ENCODE data around the gene FEZF1. TPM values are rescaled to one million over a fixed set of nuclear protein-coding genes. Genes with fewer than 3 reads are reported as not detected.

Gene FEZF1
- total RNA-seq, 4 donors from 2014 or later, result not detected

DNA sequence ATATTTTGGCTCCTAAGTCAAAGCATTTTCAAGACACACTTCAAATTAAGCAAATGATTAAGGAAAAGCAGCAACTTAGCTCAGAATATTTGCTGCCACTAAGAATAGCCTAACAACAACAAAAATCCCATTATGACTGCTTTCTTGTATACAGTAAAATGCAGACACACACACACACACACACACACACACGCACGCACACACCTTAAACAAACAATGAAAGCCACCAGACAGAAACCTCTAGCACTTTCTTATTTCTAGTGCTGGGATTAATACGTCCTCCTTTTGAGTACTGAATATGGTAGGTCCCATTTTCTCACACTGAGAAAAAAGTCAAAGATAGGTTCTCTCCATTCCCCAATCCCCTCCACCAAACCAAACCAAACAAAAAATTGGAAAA is 23.4 kb upstream of the FEZF1 start:
- intact Hi-C loops (cut with DNase I; ENCODE audit: low total_unique reads) (no loop called here), in situ Hi-C loops (cut with MboI; ENCODE audit: low sequenced_read_pairs in 4 of 4) (no loop called here)
- ATAC-seq (no peak), DNase-seq (no peak)
- no peaks in the 10 kb centered on the region for H3K9me3 ChIP-seq
- H3K36me3 ChIP-seq, result no peaks in the 10 kb centered on the region
- H3K4me3 ChIP-seq, result no peak overlapping the region
- no peaks in the 10 kb centered on the region for H3K27me3 ChIP-seq
- H3K27ac ChIP-seq, result no peak overlapping the region
- no peaks in the 10 kb centered on the region for H3K4me1 ChIP-seq
- TF ChIP-seq, protein P1, sequence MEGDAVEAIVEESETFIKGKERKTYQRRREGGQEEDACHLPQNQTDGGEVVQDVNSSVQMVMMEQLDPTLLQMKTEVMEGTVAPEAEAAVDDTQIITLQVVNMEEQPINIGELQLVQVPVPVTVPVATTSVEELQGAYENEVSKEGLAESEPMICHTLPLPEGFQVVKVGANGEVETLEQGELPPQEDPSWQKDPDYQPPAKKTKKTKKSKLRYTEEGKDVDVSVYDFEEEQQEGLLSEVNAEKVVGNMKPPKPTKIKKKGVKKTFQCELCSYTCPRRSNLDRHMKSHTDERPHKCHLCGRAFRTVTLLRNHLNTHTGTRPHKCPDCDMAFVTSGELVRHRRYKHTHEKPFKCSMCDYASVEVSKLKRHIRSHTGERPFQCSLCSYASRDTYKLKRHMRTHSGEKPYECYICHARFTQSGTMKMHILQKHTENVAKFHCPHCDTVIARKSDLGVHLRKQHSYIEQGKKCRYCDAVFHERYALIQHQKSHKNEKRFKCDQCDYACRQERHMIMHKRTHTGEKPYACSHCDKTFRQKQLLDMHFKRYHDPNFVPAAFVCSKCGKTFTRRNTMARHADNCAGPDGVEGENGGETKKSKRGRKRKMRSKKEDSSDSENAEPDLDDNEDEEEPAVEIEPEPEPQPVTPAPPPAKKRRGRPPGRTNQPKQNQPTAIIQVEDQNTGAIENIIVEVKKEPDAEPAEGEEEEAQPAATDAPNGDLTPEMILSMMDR (IDR thresholded peaks at IDR 0.05 in 4 of 5, conservative IDR thresholded peaks at IDR 0.05 in 1 of 5), result no peak
- no peak for TF ChIP-seq POLR2A (IDR thresholded peaks at IDR 0.05)

GRCh38 chr7:122316467-122317388 is 12.2 kb upstream of the FEZF1 start:
- Histone ChIP-seq H3K36me3 (no peaks in the 10 kb centered on the region), H3K27me3 (peaks cover 51 to 62% (median 56%) of the 10 kb centered on the region in 3 donors), H3K27ac (no peak overlapping the region), H3K9me3 (no peaks in the 10 kb centered on the region), H3K4me3 (no peak overlapping the region), H3K4me1 (peaks cover 0 to 4% of the 10 kb centered on the region in 2 donors)
- in situ Hi-C loops (cut with MboI; ENCODE audit: low sequenced_read_pairs in 4 of 4), result no loop called here
- no peak for ATAC-seq
- TF ChIP-seq, protein P1 (IDR thresholded peaks at IDR 0.05 in 4 of 5, conservative IDR thresholded peaks at IDR 0.05 in 1 of 5), result no peak
- no peak for TF ChIP-seq POLR2A (IDR thresholded peaks at IDR 0.05)
- intact Hi-C loops (cut with DNase I; ENCODE audit: low total_unique reads), result no loop called here
- DNase-seq, result no peak

DNA sequence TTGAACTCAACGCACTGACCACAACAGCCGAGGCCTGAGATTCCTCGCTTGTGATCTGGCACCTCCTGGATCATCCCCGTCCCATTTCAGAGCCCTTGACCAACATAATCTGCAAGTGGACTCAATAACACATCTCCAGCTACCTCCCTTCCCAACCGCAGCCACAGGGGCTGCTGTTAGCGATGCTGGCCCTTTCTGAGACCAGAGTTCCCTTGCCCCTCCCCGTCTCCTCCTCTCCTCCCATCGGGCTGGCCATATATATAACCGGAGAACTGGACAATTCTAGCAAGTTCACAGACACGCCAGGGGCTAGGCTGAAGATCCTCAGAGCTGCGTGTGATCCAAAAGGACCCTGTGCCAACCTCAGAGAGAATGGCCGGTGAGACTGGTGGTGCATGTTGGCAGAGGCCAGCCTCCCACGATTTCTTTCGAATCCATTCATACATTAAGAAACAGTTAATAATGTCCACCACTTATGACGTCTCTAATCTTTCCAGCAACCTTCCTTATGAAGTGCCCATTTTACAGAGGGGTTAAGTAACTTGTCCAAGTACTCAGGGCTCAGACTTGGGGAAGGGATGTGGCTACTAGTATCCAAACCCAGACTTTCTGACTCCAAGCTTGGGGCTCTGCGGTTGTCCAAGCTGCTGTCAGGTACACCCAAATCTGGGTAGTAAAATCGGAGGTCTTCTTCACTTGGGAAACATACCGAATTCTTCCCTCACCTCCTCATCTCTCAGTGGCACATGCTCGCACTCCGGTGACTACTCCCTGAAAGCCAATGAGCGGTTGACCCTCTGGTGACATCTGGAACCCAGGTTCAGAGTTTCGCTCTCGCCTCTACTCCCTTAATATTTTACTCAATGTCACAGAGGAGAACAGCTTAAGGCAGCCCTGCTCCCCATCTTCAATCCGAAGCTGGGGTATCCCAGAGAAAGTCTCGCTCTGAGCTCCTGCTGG is 11.2 kb upstream of the FEZF1 start:
- Histone ChIP-seq H3K36me3 (no peaks in the 10 kb centered on the region), H3K4me3 (no peak overlapping the region), H3K9me3 (no peaks in the 10 kb centered on the region), H3K27ac (no peak overlapping the region), H3K27me3 (peaks cover 60 to 72% (median 66%) of the 10 kb centered on the region in 3 donors), H3K4me1 (peaks cover 0 to 4% of the 10 kb centered on the region in 2 donors)
- intact Hi-C loops (cut with DNase I; ENCODE audit: low total_unique reads) (no loop called here), in situ Hi-C loops (cut with MboI; ENCODE audit: low sequenced_read_pairs in 4 of 4) (no loop called here)
- ATAC-seq (no peak), DNase-seq (no peak)
- TF ChIP-seq, protein P1 (IDR thresholded peaks at IDR 0.05 in 4 of 5, conservative IDR thresholded peaks at IDR 0.05 in 1 of 5), result no peak

GRCh38 chr7:122314284-122314683 is 9.7 kb upstream of the FEZF1 start:
- Histone ChIP-seq H3K4me3 (no peak overlapping the region), H3K4me1 (peaks cover 0 to 4% of the 10 kb centered on the region in 2 donors), H3K27me3 (peaks cover 75 to 85% (median 81%) of the 10 kb centered on the region in 3 donors), H3K36me3 (no peaks in the 10 kb centered on the region), H3K27ac (no peak overlapping the region), H3K9me3 (no peaks in the 10 kb centered on the region)
- in situ Hi-C loops (cut with MboI; ENCODE audit: low sequenced_read_pairs in 4 of 4), result no loop called here
- TF ChIP-seq, protein P1 (IDR thresholded peaks at IDR 0.05 in 4 of 5, conservative IDR thresholded peaks at IDR 0.05 in 1 of 5), result no peak
- no peak for TF ChIP-seq POLR2A (IDR thresholded peaks at IDR 0.05)
- intact Hi-C loops (cut with DNase I; ENCODE audit: low total_unique reads), result no loop called here
- ATAC-seq (no peak), DNase-seq (no peak)
